Astrocyte of the hippocampus (primary cell): ENCODE data around the gene MMRN2.
"Not testable (repeated sequence)": the region's sequence is repeated elsewhere in the genome, so short reads cannot be mapped to it uniquely, and the experiment has no call there.

Source experiments
- DNase-seq: peaks from one replicate; pipeline ENCODE4 v3.0.0; 2011; ENCODE audit warnings: low read depth, low spot score

The MMRN2 gene

DNA sequence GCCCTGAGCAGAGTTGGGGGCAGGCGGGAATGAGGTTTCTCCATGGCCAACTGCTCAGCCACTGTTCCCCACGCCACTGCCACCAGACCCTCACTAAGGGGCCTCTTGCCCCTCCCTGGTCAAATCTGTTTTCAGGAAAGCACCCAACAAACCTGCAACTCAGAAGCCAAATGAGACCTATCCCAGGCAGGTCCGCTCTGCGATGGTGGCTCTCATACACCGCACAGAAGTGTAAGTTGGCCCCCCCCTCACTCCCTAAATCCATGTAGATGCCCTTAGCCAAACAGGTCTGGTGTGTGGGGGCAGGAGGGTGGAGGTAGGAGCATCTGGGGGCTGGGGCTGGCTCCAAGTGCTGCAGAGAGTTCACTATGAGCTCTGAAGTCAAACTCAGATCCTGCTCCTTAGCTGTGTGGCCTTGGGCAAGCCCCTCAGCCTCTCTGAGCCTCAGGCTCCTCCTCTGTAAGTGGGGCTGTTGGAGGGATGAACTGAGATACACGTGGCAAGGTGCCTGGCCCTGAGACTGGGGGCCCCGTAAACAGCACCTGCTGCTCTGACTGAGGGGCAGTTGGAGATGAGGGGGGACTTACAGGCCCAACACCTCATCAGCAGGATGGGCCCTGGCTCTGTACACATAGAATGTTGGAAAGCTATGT is 1.1 kb downstream of the MMRN2 start:
- no peak for DNase-seq

DNA sequence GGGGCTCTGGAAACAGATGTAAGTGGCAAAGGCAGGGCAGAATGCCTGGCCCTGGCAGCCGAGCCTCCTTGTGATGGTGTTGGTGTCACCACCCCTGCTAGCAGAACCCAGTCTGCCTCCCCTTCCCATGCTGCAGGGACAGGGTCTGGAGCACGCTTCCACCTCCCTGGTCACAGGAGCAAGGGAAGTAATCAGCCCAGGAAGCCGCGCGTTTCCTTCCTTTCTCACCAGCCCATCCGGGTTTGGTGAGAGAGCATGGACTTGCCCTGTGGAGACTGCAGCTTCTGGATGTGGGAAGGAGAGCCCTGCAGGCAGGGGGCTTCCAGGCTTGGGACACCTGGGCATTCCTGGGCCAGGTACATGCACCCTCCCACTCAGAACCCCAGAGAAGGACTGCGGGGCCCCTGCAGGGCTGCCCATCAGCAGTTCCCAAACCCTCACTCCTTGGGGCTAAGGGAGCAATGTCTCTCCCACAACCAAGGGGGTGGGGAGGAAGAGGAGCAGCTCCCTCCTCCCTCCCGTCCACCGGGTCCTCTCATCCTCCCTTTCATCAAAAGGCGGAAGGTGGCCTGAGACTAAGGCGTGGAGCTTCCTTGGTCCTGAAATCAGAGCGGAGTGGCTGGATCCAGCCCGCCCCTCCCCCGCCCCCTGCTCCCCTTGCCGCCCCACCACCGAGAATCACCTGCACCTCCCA is 1.8 kb downstream of the MMRN2 start:
- DNase-seq, result no peak

DNA sequence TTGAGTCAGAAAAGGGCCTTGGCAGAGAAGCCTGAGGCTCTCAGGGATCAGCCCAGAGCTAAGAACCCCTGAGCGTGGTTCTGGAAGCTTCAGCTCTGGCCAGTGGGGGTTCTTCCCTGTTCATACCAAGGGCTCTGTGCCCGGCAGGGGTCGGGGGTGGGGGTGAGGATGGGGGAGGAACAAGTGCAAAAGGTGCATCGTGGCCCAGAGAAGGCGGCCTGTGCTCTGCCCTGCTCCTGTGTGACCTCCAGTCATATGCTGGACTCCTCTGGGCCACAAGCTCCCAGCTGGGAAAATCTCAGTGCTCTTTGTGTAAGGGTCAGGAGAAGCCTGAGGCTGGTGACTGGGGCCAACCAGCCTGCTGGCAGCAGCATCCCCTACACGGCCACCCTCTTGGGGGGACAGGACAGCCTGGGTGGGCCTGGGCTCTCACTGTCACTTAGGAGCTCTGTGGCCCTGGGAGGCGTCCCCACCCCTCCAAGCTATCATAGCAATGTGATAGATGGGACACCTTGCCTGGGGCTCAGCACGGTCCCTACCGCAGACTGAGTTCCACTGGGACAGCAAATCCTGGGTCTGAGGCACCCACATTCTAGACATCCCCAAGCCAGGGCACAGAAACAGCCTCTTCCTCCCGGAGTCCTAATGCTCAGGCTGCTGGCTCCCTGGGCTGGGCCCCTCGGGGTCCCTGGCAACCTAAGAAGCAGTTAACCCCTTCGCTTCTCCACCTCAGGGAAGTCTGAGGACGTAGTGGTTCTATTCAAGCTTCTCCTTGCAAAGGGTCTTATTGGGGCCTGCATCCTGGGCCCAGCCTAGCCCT is 2.5 kb downstream of the MMRN2 start:
- DNase-seq, result no peak

DNA sequence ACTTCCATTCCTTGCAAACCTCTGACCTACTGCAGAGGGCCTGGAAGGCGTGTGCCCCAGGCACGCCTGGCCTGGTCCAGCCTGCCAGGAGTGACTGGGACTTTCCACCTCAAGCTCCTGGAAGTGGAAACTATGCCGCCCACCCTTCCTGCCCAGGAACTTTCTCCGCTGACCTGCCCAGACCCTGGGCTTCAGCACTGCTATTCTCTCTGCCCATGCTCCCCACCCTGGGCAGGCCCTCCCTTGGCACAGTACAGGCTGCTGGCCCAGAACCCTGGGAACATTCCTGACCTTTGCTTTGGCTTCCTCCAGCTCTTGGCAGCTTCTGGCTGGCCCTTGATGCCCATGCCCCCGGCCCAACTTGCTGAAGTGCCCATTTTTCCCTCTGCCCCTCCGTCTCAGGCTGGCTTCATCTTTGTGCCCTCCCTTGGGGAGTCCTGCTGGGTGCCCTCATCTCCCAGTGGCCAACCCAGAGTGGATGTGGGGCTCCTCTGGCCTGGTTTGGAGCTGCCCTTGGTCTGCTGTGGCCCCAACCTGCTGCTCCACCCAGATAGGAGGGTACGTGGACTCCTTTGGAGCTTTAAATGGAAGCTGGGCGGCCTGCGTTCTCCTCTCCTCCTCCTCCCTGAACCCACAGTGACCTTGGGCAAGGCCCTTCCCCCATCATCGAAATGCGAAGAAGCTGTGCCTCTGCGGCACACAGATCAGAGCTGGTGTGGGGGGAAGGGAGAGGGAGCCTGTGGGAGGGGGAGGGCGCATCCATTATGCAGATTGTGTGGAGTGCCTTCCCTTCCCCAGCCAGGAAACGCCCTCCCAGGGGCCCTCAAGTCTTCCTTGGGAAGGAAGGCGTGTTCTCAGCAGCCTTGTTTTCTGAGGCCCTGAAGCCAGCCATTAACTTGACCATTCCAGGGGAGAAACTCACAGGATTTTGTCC is 3.4 kb downstream of the MMRN2 start:
- DNase-seq, result peak; percentile 60

DNA sequence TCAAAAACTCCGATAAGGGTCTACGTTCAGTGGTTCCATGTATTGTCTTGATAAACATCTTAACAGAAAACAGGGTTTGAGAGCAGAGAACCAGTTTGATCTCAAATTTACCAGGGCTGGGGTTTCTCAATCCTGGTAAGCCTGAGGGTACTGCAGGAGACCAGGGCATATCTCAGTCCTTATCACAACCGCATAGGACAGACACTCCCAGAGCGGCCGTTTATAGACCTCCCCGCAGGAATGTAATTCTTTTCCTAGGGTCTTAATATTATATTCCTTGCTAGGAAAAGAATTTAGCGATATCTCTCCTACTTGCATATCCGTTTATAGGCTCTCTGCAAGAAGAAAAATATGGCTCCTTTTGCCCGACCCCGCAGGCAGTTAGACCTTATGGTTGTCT is 4.7 kb downstream of the MMRN2 start:
- not testable (repeated sequence) for DNase-seq

DNA sequence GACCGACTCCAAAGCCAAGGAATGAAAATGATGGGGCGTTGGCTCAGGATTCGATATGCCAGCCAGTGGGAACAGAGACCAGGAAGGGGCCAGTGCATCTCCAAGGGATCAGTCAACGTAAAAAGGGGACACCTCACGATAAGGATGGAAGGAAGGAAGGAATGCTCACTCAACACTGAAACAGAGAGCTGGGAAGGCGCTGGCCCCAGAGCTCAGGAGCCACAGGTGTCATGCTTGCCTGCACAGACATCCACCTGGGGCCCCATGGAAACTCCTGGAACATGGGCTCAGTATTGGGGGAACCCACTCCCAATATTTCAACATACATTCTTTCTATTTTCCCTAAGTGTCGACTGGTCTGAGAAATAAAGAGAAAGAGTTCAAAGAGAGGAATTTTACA is 5.3 kb downstream of the MMRN2 start:
- DNase-seq, result no peak

DNA sequence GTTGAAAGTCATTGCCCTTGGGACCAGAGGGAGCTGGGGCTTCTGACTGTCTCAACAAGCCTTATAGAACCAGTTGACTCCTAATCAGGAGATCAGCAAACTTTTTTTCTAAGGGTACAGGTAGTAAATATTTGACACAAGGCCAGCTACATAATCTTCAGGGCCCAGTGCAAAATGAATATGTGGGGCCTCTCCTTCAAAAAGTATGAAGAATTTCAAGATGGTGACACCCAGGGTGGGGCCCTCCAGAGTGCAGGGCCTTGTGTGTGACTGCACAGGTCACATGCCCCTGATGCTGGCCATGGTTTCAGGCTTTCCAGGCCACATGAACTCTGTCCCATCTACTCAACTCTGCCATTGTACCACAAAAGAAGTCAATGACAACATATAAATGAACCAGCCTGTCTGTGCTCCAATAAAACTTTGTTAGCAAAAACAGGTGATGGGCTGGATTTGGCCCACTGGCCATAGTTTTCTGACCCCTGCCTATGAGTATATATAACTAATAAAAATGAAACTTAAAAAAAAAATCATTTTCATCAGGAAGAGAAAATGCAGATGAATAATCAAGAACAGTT is 6.1 kb downstream of the MMRN2 start:
- DNase-seq, result no peak

DNA sequence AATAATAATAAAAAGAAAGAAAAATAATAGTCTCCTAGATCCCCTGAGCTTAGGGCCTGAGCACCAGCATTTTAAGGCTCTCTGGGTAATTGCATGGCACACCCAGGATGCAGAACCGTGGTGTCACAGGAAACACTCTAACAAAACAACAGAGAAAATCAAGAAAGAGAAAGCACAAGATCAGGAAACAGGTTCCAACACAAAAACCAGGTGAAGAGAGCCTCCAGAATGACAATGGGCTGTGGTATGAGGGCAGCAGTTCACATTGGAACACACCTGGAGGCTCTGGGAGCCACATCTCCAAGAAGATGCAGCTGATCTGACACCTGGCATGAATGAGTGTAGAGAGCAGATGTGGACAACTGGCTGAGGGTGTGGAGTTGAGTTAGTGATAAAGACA is 7.1 kb downstream of the MMRN2 start:
- no peak for DNase-seq

DNA sequence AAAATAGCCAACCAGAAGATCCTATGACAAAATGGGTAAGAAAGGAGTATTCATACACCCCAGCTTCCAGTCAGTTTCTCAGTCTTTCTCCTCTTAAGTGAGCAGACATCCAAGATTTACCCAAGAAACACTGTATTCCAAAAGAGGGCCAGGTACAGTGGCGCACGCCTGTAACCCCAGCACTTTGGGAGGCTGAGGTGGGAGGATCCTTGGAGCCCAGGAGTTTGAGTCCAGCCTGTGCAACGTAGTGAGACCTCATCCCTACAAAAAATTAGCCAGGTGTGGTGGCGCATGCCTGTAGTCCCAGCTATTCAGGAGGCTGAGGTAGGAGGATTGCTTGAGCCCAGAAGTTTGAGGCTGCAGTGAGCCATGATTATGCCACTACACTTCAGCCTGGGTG is 9.6 kb downstream of the MMRN2 start:
- not testable (repeated sequence) for DNase-seq

DNA sequence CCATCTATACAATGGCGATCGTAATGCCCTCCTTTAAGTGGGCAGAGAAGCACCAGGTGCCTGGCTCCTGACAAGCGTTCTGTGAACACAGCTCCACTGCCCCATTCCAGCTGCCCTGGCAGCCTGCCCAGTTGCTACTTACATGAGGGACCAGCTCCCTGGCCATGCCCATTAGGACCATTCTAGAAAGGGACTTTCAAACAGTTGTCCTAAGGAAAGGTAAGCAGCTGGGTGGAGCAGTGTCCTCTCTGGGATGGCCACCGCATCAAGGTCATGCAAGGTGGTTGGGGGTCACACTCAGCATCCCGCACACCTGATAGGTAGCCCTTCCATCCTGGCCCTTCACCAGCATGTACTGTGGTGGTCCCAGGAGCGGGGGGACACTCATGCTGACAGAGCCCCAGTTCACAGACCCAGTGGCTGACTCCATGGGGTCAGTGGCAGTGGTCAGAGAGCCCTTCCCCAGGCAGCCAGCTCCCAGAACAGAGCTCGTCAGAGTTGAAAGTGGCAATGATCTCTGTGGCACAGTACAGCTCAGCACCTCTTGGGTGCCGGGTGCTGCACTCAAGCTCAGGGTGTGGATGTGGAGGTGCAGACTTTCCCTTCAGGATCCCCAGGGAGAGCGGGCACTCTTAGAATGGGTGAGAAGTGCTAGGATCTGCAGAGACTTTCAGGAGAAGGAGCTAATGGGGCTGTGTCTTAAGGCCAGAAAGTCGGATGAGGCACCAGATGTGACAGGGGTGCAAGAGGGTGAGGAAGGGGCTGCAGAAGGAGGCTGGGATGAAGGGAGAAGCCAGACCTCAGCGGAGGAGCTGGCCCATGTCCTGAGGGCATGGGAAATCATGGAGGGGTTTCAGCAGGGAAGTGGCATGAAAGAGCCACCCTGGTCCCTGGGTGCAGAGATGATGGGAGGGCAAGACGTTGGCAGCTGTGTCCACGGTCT is 10.9 kb downstream of the MMRN2 start:
- no peak for DNase-seq

DNA sequence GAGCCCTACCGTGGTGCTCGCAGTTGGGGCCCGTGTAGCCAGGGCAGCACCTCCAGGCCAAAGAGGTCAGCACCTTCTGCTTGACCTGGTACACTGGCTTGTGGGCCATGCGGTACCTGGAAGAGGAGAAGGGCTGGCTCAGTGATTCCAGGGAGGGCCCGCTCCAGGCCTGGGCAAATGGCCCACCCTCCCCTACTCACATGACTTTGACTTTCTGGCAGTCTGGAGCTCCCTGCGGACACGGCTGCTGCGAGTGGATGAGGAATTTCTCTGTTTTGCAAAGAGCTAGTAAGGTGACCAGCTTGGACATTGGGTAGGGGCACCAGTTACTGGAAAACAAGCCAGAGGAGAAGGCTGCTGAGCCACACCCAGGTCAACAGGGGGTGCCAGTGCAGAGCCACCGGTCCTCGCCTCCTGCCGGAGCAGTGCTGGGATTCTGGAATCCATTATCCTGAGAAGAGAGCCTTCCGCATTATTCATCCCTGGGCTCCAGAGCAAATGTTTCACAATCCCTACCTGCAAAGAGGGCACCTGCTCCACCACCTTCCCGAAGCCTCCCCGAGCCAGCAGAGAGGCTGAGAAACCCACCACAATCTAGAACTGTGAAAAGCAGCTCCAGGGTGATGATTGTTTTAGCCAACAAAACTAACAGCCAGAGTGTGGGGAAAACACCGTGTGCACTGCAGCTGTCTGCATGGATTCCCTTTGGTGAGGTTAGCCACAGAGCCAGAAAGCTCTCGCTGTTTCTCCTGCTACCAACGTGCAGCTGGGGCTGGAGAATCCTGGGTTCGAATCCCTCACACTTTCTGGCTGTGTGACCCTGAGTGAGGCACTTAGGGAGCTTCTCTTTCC is 11.8 kb downstream of the MMRN2 start:
- peak; percentile 47 for DNase-seq

DNA sequence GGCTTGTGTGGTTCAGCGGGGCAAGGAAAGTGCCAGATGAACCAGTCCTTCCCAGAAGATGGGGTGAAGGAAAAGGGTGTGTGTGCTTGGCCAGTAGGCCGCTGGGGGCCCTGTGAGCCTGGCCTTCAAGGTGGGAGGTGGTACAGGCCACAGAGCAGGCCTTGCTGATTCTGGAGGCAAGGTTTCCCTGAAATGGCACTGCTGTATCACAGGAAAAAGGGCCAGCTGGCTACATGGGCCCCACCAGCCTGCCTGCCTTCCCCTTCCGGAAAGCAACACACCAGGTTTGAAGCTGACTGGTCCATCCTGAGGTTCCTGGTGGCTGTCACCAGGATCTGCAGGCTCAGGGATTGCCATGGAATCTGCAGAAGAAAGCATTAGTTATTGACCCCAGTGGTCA is 12.5 kb downstream of the MMRN2 start:
- DNase-seq, result no peak

DNA sequence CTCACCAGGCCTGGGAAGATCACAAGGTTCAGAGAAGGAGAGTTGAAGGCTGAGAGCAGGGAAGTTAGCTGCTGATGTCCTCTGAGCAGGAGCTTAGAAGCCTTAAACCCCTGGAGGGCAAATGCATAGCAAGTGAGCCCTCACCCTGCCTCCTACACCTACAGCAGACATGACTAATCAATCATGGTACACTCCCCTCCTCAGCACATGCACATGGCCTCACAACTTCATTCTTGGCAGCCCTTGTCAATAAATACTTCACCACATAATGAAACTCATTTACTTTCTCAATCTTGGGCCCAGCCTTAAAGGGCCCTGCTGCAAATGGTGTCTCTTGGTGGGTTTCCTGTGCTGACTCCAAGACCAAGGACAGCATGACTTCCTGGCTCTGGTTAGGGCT is 12.9 kb downstream of the MMRN2 start:
- DNase-seq, result no peak

DNA sequence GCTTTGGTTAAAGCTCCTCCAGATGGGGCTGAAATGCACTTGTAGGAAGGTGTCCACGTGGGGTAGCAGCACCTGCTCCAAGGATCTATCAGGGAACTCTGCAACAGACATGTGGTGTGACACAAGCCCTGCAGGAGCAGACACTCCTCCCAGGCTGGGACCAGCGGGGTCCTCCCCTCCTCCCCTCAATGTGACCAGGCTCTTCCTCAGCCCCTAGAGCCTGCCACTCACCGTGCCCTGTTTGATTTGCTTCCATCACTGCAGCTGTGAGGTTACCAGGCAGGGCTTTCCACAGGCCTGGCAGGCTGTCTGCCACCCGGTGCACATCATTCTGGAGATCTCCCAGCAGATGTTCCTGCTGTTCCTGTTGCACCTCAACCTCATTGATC is 13.4 kb downstream of the MMRN2 start:
- DNase-seq, result no peak

DNA sequence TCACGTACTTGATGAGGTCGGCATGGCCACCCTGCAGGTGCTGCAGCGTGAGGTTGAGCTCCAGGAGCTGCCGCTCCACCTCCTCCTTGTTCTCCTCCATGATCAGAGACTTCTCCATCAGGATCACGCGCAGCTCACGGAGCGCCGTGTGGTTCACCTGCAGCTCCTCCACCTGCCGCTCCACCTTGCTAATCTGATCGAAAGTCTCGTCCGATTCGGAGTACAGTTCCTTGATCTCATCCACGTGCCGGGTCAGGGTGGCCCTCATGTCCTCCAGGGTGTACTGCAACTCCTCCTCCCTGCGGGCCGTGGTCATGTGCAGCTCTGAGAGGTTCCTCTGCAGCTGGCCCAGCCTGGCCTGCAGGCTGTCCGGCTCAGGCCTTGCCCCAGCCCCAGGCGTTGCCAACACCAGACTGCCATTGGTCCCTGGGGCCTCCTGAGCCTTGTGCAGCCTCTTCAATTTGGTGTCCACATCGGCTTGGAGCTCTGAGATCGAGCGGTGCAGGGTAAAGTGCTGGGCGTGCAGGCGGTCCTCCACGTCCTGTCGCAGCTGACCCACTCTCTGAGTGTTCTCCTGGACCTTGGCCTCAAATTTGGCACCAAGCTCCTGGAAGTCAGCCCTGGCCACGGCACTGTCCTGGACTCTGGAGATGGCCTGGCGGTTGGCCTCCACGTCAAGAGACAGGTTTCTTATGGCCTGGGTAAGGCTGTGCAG is 13.9 kb downstream of the MMRN2 start:
- DNase-seq, result no peak

DNA sequence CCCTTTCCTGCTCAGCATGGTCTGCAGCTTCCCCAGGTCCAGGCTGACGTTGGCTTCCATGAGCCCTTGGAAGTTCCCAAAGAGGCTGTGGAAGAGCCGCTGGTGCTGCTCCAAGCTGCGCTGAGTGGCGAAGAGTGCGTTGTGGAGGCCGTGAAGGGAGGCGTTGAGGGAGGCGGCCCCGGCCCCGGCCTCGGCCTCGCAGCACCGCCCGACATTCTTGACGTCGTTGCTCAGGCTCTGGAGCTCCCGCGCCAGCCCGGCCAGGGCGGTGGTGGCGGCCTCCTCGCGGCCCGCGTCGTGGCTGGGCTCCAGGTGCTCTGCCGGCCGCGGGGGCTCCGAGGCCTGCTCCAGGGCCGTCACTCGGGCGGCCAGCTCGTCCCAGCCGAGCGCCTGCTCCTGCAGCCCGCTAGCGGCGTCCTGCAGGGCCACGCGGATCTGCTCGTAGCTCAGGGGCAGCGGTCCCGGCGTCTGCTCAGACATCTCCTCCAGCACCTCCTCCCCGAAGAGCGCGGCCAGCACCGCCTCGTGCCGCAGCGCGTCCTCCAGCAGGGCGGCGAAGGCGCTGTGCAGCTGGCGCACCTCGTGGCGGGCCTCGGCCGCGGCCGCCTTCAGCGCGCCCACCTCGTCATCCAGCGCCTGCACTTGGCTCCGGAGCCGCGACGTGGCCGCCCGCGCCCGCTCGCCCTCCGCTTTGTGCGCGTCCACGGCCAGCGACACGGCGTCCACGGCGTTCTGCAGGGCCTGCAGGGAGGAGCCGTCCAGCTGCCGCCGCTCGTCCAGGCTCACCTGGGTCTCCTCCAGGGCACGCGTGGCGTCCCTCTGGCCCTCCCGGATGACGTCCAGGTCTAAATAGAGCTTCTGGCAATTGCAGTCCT is 14.7 kb downstream of the MMRN2 start:
- DNase-seq, result no peak

DNA sequence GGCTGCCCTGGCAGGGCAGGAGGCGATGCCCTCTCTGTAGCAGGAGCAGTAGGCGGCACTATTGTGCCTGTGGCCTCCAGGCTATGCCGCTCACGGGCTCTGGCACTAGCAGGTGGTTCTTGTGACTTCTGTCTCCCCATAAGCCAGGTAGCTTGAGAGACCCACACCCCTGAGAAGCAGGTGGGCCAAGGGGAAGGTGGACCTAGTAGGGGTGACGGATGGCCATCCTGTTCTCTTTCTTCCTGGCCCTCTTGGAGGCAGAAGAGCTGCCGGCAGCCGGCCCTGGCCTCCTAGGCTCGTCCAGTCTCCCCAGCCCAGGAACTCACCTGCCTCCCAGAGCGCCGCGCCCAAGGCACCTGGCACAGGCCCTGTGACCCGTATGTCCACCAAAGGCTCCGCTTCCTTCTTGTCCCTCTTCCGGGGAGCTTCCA is 15.4 kb downstream of the MMRN2 start:
- DNase-seq, result no peak

DNA sequence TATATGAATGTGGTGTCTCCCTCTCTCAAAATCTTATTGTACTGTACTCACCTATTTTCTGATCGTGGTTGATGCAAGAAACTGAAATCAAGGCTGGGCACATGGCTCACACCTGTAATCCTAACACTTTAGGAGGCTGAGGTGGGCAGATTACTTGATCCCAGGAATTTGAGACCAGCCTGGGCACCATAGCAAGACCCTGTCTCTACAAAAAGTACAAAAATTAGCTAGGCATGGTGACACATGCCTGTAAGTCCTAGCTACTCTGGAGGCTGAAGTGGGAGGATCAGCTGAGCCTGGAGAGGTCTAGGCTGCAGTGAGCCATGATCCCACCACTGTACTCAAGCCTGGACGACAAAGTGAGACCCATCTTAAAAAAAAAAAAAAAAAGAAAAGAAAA is 16.0 kb downstream of the MMRN2 start:
- no peak for DNase-seq
